ACC112 (cell line): Measurements from ENCODE around the gene SPOCK1.

ENCODE experiments used
- H2AFZ ChIP-seq: fragments of 200-600 bp; sonication (generic); one replicate; pipeline ENCODE4 v1.6.0; 2017; ENCODE audit warnings: antibody characterized with exemption, low read length; ENCODE audit not compliant: unreplicated experiment
- H3K27ac ChIP-seq: fragments of 200-600 bp; sonication (generic); 2 replicates; pipeline ENCODE4 v1.5.1; 2014; ENCODE audit warnings: low read depth, mild to moderate bottlenecking, antibody characterized with exemption, low read length, moderate library complexity
- H3K27me3 ChIP-seq: fragments of 200-600 bp; sonication (generic); 2 replicates; pipeline ENCODE4 v1.6.1; 2014; ENCODE audit warnings: mild to moderate bottlenecking, antibody characterized with exemption, low read length, moderate library complexity, mixed read lengths; ENCODE audit not compliant: insufficient read depth
- H3K36me3 ChIP-seq: fragments of 200-600 bp; sonication (generic); 2 replicates; pipeline ENCODE4 v1.6.1; 2016; ENCODE audit warnings: mild to moderate bottlenecking, antibody characterized with exemption, low read length, moderate library complexity, mixed read lengths; ENCODE audit not compliant: insufficient read depth
- H3K4me1 ChIP-seq: fragments of 200-600 bp; sonication (generic); one replicate; pipeline ENCODE4 v1.6.1; 2016; ENCODE audit warnings: low read length, mixed read lengths; ENCODE audit not compliant: insufficient read depth, unreplicated experiment, control insufficient read depth
- H3K4me3 ChIP-seq: fragments of 200-600 bp; sonication (generic); 2 replicates; pipeline ENCODE4 v1.5.1; 2014; ENCODE audit warnings: mild to moderate bottlenecking, low read depth, low read length
- H3K79me2 ChIP-seq: fragments of 200-600 bp; sonication (generic); one replicate; pipeline ENCODE4 v1.6.0; 2016; ENCODE audit warnings: low read length; ENCODE audit not compliant: control insufficient read depth, unreplicated experiment, insufficient read depth

SPOCK1 gene

DNA sequence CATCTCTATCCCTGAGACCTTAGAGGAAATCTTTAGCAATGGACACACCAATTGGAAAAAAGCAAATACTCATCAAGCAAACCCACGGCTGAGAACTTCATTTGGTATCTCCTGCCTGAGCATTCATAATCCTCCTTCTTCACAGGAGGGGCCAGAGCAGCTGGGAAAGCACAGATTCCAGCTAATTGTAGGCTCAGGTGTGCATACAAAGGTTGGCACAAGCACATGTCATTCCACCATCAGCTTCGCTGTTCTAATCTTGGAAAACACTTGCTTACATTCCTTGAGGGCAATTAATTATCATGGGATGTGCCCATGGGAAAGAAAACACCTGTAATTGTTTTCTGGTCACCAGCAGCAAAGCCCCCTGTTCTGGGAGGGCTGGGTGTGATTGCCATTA is 376.6 kb downstream of the SPOCK1 start:
- no peak overlapping the region for H2AFZ ChIP-seq
- H3K4me1 ChIP-seq = no peaks in the 10 kb centered on the region
- no peak overlapping the region for H3K4me3 ChIP-seq
- H3K27me3 ChIP-seq = no peaks in the 10 kb centered on the region
- no peaks in the 10 kb centered on the region for H3K79me2 ChIP-seq
- H3K36me3 ChIP-seq = no peaks in the 10 kb centered on the region
- H3K27ac ChIP-seq = no peak overlapping the region

DNA sequence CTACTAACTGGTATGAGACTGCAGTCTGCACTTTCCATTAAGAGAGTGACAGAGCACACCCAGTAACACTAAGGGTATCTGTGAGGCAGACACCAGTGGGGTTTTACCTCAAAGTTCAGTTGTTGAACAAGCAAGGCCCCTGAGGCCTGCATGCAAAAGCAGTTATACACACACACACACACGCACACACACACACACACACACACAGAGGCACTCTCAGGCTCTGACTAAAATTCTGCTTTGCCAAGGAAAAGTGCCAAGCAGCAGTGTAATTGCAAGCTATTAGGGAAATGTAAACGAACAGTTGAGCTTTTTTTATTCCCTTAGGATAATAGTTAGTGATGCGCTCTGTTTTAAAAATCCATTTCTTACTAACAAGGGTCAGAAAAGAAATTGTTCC is 377.1 kb downstream of the SPOCK1 start:
- no peak overlapping the region for H3K27ac ChIP-seq
- H3K4me1 ChIP-seq = no peaks in the 10 kb centered on the region
- H2AFZ ChIP-seq = no peak overlapping the region
- H3K79me2 ChIP-seq = no peaks in the 10 kb centered on the region
- no peak overlapping the region for H3K4me3 ChIP-seq
- H3K27me3 ChIP-seq = no peaks in the 10 kb centered on the region
- no peaks in the 10 kb centered on the region for H3K36me3 ChIP-seq

DNA sequence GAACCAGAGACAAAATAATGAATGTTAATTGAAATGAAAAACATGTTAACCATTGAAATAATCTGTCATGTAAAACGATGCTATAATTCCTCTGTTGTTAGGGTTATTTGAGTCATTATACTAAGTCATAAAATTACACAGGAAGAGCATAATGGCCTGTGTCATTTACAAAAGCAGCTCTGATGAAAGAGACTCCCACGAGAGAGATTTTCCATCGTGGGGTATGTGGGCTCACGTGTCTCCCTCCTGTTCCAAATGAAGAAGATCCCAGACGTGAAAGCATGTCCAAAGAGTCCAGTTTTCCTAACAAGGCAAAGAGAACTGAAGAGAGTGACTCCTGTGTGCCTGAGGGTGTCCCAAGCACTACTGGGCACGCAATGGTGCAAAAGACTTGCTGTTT is 379.8 kb downstream of the SPOCK1 start:
- H3K27me3 ChIP-seq = no peaks in the 10 kb centered on the region
- no peak overlapping the region for H3K27ac ChIP-seq
- H2AFZ ChIP-seq = no peak overlapping the region
- H3K4me3 ChIP-seq = no peak overlapping the region
- no peaks in the 10 kb centered on the region for H3K79me2 ChIP-seq
- H3K36me3 ChIP-seq = no peaks in the 10 kb centered on the region
- H3K4me1 ChIP-seq = peaks cover 11% of the 10 kb centered on the region

DNA sequence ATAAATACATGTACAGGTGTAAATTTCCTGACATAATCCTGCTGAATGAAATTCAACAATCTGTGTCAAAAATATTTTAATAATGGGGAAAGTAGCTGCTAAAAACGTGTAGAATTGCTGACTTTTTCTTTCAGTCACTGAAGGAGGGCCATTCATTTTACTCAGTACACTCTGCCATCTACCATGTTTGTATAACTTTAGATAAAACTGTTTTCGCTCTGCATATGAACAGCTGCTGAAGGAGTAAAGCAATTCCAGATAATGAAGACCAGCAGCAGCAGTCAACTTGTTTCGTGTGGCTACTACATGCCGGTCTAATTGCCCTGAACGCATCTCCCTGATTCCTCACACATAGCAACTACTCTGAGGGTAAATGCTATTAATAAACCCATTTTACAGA is 380.5 kb downstream of the SPOCK1 start:
- H3K79me2 ChIP-seq = no peaks in the 10 kb centered on the region
- H3K4me3 ChIP-seq = no peak overlapping the region
- no peak overlapping the region for H2AFZ ChIP-seq
- H3K4me1 ChIP-seq = peaks cover 14% of the 10 kb centered on the region
- no peaks in the 10 kb centered on the region for H3K36me3 ChIP-seq
- H3K27me3 ChIP-seq = no peaks in the 10 kb centered on the region
- no peak overlapping the region for H3K27ac ChIP-seq

DNA sequence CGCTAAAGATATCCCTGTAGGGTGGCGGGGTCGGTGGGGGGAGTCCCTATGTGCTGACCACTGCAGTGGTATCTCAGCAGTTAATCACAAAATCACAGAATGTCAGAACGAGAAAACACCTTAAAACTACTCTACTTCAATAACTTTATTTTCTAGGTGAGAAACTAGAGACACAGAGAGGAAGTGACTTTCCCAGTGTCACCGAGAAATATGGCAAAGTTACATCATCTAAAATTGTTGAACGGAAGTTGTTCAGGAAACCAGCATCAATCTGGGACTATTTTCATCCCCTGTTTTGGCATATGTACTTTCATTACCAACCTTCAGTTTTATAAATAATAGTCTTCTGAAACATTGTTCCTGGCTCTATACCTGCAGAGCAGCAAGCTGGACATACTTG is 384.0 kb downstream of the SPOCK1 start:
- Histone ChIP-seq H2AFZ (no peak overlapping the region), H3K36me3 (no peaks in the 10 kb centered on the region), H3K27me3 (no peaks in the 10 kb centered on the region), H3K4me3 (no peak overlapping the region), H3K4me1 (peaks cover 14% of the 10 kb centered on the region), H3K27ac (no peak overlapping the region; the same call in 1 of the 2 replicates), H3K79me2 (no peaks in the 10 kb centered on the region)

DNA sequence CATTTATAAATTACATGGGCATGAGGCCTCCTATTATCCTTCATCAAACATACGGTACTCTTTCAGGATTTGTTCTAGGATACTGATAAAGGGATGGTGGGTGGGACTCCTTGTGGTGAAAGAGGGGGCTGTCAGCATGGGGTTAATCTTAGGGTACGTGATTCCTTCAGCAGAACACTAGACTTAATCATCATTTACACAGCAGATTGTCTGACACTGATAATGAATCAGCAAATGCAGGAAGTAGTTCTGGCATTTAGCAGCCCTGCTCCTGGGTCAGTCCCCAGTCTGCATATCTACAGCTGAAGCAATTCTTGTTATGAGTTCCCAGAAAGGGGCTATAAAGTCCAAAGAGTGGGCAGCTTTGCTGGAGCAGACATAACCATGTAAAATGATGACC is 384.6 kb downstream of the SPOCK1 start:
- Histone ChIP-seq H3K79me2 (no peaks in the 10 kb centered on the region), H3K36me3 (no peaks in the 10 kb centered on the region), H3K27me3 (no peaks in the 10 kb centered on the region), H3K27ac (peak overlapping the region; percentile 25; the same call in 1 of the 2 replicates), H3K4me3 (no peak overlapping the region), H3K4me1 (peaks cover 14% of the 10 kb centered on the region), H2AFZ (no peak overlapping the region)

DNA sequence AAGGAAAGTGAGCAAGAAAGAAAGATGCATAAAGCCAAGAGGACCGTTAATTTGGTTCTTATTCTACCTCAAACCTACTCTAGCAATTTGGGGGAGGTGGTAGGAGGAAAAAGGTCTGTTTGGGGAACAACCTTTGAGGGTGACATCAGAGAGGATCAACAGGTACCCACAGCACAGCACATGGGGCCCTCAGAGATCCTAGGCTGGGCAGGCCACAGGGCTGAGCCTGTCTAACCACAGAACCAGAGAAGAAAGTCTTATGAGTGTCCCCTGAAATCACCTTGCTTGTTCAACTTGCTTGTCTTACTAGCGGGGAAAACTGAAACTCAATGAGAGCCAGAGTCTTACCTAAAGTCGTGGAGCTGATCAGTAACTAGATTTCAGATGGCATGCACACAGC is 385.2 kb downstream of the SPOCK1 start:
- Histone ChIP-seq H3K79me2 (no peaks in the 10 kb centered on the region), H3K36me3 (no peaks in the 10 kb centered on the region), H2AFZ (no peak overlapping the region), H3K27ac (no peak overlapping the region), H3K27me3 (no peaks in the 10 kb centered on the region), H3K4me1 (peaks cover 14% of the 10 kb centered on the region), H3K4me3 (no peak overlapping the region)

DNA sequence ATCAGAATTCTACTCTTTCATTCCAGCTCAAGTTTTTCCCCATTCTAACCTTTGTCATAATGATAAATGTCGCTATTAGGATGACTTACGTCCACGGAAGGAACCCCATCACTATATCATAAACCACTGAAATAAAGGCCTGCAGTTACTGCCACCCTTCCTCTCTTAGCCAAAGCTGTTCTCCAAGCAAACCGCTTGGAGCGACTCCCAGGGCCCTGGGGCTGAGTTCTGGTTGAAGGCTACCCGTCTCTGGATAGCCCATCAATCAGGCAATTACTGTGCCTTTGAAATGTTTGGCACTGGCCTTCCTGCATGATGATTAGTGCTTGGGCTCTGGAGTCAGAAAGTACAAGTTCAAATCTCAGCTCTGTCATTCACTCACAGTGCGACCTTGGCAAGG is 386.0 kb downstream of the SPOCK1 start:
- Histone ChIP-seq H3K27me3 (no peaks in the 10 kb centered on the region), H3K36me3 (no peaks in the 10 kb centered on the region), H3K79me2 (no peaks in the 10 kb centered on the region), H3K4me3 (no peak overlapping the region), H3K27ac (no peak overlapping the region), H3K4me1 (peaks cover 14% of the 10 kb centered on the region), H2AFZ (no peak overlapping the region)

DNA sequence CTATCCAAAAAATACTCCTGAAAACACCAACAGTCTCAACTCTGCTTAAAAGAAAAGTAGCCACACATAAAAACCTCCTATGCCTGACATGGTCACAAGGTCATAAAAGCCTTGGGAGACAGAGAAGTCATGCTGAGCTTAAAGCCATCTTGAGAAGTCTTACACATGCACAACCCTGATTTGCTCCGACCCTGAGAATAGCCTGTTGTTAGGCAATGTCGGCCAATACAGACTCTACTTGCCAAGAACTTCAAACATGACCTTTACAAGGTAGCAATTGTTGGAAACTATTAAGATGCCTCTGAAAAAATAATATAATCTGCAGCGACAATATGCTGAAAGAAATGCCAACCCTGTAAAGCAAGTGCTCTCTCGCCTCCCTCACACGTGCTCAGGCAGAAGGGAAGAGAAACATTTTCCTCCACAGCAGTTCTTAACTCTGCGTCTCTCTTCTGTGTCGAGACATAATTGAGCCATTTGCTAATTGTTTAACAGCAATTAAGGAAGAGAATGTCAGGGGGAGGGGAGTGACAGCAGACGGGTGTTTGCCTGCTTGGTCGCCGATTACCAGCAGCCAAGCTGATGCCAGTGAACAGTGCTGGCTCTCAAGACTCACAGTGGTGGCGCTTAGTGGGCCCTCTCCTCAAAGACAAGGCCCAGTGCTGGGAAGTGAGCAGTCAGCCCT is 393.6 kb downstream of the SPOCK1 start:
- Histone ChIP-seq H3K36me3 (no peaks in the 10 kb centered on the region), H2AFZ (no peak overlapping the region), H3K27ac (no peak overlapping the region), H3K27me3 (no peaks in the 10 kb centered on the region), H3K4me1 (no peaks in the 10 kb centered on the region), H3K4me3 (no peak overlapping the region), H3K79me2 (no peaks in the 10 kb centered on the region)

DNA sequence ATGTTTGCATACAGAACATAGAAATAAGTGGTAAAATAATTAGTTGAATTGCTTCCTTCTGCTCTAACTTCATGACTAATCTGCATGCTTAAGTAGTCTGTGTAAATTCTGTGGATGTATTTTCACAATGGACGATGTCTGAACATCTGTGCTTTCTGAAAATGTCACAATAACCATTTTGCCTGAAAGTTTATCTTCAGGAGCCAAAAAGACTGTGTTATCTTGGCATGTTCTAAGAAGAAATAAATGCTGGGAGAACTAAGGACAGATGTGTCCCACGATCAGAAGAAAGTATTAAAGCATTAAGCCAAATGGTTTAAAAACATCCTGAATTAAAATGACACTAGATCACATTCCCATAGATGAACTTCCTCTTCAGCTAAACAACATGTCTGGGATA is 397.6 kb downstream of the SPOCK1 start:
- Histone ChIP-seq H3K4me3 (no peak overlapping the region), H3K79me2 (no peaks in the 10 kb centered on the region), H3K36me3 (no peaks in the 10 kb centered on the region), H3K4me1 (peaks cover 8% of the 10 kb centered on the region), H3K27ac (no peak overlapping the region), H2AFZ (no peak overlapping the region), H3K27me3 (no peaks in the 10 kb centered on the region)

DNA sequence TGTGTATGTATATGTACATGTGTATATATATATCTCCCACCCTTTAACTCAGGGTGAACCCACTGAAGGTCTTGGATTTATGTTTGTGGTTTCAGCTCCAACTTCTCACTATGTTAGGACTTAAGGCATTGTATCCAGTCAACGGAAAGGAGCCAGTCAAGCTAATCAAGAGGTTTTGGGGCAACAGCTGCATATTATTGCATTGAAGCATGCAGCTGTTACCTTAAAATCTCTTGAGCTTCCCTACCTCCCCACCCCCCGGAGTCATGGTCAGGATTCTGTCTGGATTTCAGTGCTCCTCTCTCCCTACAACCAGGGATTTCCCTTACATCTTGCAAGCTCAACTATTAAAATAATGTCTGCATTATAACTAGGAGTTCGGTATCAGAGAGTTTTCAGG is 399.5 kb downstream of the SPOCK1 start:
- H2AFZ ChIP-seq = no peak overlapping the region
- no peaks in the 10 kb centered on the region for H3K27me3 ChIP-seq
- H3K27ac ChIP-seq = no peak overlapping the region
- no peak overlapping the region for H3K4me3 ChIP-seq
- no peaks in the 10 kb centered on the region for H3K36me3 ChIP-seq
- peaks cover 13% of the 10 kb centered on the region for H3K4me1 ChIP-seq
- H3K79me2 ChIP-seq = no peaks in the 10 kb centered on the region
